OCI-LY3 (cell line): ENCODE data around the gene PIGU.
"Not testable (repeated sequence)": the region's sequence is repeated elsewhere in the genome, so short reads cannot be mapped to it uniquely, and the experiment has no call there.

Experiments
- H2AFZ ChIP-seq: fragments of 200-600, 300-600 bp; shearing (Covaris generic); 2 replicates; pipeline ENCODE4 v1.6.0; 2014; ENCODE audit warnings: antibody characterized with exemption, low read depth, low read length
- H3K27ac ChIP-seq: fragments of 200-600, 300-600 bp; sonication (generic); 2 replicates; pipeline ENCODE4 v1.5.1; 2014; ENCODE audit warnings: mild to moderate bottlenecking, low read length, moderate library complexity, mixed read lengths
- H3K27me3 ChIP-seq: fragments of 200-600, 300-600 bp; sonication (generic); 2 replicates; pipeline ENCODE4 v1.6.1; 2014; ENCODE audit warnings: low read depth, low read length, mixed read lengths
- H3K36me3 ChIP-seq: fragments of 200-600, 300-600 bp; sonication (generic); replicated peaks from 2 replicates; pipeline ENCODE3; 2014; ENCODE audit warnings: low read depth, low read length, mixed read lengths
- H3K4me1 ChIP-seq: fragments of 300-600, 200-600 bp; sonication (generic); 2 replicates; pipeline ENCODE4 v1.6.1; 2014; ENCODE audit warnings: low read length, mixed read lengths
- H3K4me2 ChIP-seq: fragments of 200-600, 300-600 bp; sonication (generic); 2 replicates; pipeline ENCODE4 v1.6.1; 2014; ENCODE audit warnings: low read length, mixed read lengths
- H3K4me3 ChIP-seq: fragments of 300-600, 200-600 bp; sonication (generic); 2 replicates; pipeline ENCODE4 v1.5.1; 2014; ENCODE audit warnings: antibody characterized with exemption, mild to moderate bottlenecking, low read length, moderate library complexity
- H3K79me2 ChIP-seq: fragments of 300-600, 200-600 bp; shearing (Covaris generic); 2 replicates; pipeline ENCODE4 v1.6.1; 2014; ENCODE audit warnings: mild to moderate bottlenecking, low read length, mixed read lengths
- H3K9ac ChIP-seq: fragments of 300-600, 200-600 bp; shearing (Covaris generic); 2 replicates; pipeline ENCODE4 v1.6.0; 2014; ENCODE audit warnings: mild to moderate bottlenecking, low read length, moderate library complexity
- H3K9me3 ChIP-seq: fragments of 200-600, 300-600 bp; shearing (Covaris generic); 2 replicates; pipeline ENCODE4 v1.6.1; 2014; ENCODE audit warnings: low read length, mixed read lengths; ENCODE audit not compliant: insufficient read depth
- H4K20me1 ChIP-seq: fragments of 200-600, 300-600 bp; sonication (generic); 2 replicates; pipeline ENCODE4 v1.6.1; 2016; ENCODE audit warnings: low read length, mixed read lengths; ENCODE audit not compliant: insufficient read depth
- CTCF ChIP-seq: fragments of 200-600, 300-600 bp; sonication (generic); IDR thresholded peaks from 2 replicates; pipeline ENCODE4 v1.5.1; 2014; ENCODE audit warnings: antibody characterized with exemption, low read length, low read depth
- EZH2phosphoT487 ChIP-seq: fragments of 200-600 bp; shearing (Covaris generic); IDR thresholded peaks from 2 replicates; pipeline ENCODE4 v1.6.1; 2018; ENCODE audit warnings: antibody characterized with exemption, mixed run types, low read depth

The PIGU gene

GRCh38 chr20:34618676-34619075 lies 58.2 kb downstream of the PIGU start:
- Histone ChIP-seq H3K9ac (no peak overlapping the region), H3K27me3 (no peaks in the 10 kb centered on the region), H3K4me2 (no peak overlapping the region), H3K36me3 (peaks cover 37% of the 10 kb centered on the region), H3K79me2 (no peaks in the 10 kb centered on the region), H3K4me3 (no peak overlapping the region), H3K27ac (no peak overlapping the region), H4K20me1 (0 out of 2 replicates have a peak, but pooled peaks cover 5% of the 10 kb centered on the region), H3K9me3 (no peaks in the 10 kb centered on the region), H2AFZ (no peak overlapping the region), H3K4me1 (peaks cover 5% of the 10 kb centered on the region; the same call in 1 of the 2 replicates)
- TF ChIP-seq CTCF = no peak
- no peak for TF ChIP-seq EZH2phosphoT487

- not testable (repeated sequence) for H4K20me1 ChIP-seq, H3K27ac ChIP-seq, H3K27me3 ChIP-seq, H3K79me2 ChIP-seq, H3K4me3 ChIP-seq, H3K9ac ChIP-seq, H3K9me3 ChIP-seq, H3K4me1 ChIP-seq, H2AFZ ChIP-seq, H3K4me2 ChIP-seq
- H3K36me3 ChIP-seq = peaks cover 26% of the 10 kb centered on the region
Observed at GRCh38 chr20:34616913-34617312, 60.0 kb downstream of the PIGU start.

- H3K36me3 ChIP-seq = peaks cover 23% of the 10 kb centered on the region
- no peaks in the 10 kb centered on the region for H3K4me1 ChIP-seq
- no peak overlapping the region for H3K9ac ChIP-seq
Observed at GRCh38 chr20:34615477-34615876, 61.4 kb downstream of the PIGU start.

DNA sequence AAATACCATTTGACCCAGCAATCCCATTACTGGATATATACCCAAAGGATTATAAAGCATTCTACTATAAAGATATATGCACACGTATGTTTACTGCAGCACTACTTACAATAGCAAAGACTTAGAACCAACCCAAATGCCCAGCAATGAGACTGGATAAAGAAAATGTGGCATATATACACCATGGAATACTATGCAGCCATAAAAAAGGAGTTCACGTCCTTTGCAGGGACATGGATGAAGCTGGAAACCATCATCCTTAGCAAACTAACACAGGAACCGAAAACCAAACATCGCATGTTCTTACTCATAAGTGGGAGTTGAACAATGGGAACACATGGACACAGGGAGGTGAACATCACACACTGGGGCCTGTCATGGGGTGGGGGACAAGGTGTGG lies 64.9 kb downstream of the PIGU start:
- H3K4me2 ChIP-seq, H3K27ac ChIP-seq, H3K9me3 ChIP-seq, H4K20me1 ChIP-seq, H3K27me3 ChIP-seq, H2AFZ ChIP-seq, H3K79me2 ChIP-seq, H3K4me1 ChIP-seq, H3K4me3 ChIP-seq, H3K9ac ChIP-seq: not testable (repeated sequence)
- H3K36me3 ChIP-seq = peaks cover 13% of the 10 kb centered on the region

More at GRCh38 chr20:34615477-34615876, 61.4 kb downstream of the PIGU start:
- H3K27me3 ChIP-seq = no peaks in the 10 kb centered on the region
- H3K4me2 ChIP-seq = no peak overlapping the region
- 0 out of 2 replicates have a peak, but pooled peaks cover 5% of the 10 kb centered on the region for H4K20me1 ChIP-seq
- no peaks in the 10 kb centered on the region for H3K79me2 ChIP-seq
- H2AFZ ChIP-seq = no peak overlapping the region
- H3K4me3 ChIP-seq = no peak overlapping the region
- H3K27ac ChIP-seq = no peak overlapping the region
- no peaks in the 10 kb centered on the region for H3K9me3 ChIP-seq
- TF ChIP-seq EZH2phosphoT487 (no peak), CTCF (no peak)

DNA sequence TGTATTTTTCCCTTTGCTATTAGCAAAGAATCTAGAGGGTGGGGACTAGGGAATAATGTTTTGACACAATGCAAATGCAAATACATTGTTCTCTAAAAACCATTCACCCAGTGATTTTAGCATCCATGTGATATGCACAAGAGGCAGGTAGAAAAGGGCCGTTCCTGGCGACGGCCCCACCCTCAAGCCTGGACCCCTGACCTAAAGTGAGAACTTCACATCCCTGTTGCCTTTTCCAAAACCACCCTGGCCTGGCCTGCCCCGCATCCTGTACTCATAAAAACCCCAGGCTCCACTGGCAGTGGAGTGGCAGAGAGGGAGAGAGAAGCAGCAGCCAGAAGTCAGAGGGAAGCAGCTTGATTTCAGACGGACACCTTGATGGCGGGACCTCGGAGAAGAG lies 69.8 kb downstream of the PIGU start:
- Histone ChIP-seq H3K4me3 (no peak overlapping the region), H4K20me1 (no peaks in the 10 kb centered on the region)
- TF ChIP-seq EZH2phosphoT487 (no peak), CTCF (no peak)

More for the DNA sequence above, 69.8 kb downstream of the PIGU start:
- Histone ChIP-seq H2AFZ (no peak overlapping the region), H3K9ac (no peak overlapping the region), H3K27ac (no peak overlapping the region), H3K79me2 (no peaks in the 10 kb centered on the region), H3K27me3 (no peaks in the 10 kb centered on the region), H3K36me3 (no peaks in the 10 kb centered on the region), H3K4me1 (peaks cover 8% of the 10 kb centered on the region; the same call in 1 of the 2 replicates), H3K9me3 (no peaks in the 10 kb centered on the region), H3K4me2 (no peak overlapping the region)
